ENCODE data around the gene FICD.

Gene FICD

GRCh38 chr12:108568338-108569154, 53.5 kb downstream of the FICD start:
- DNase-seq, result peak; percentile 77

Measured in stimulated activated CD4-positive, alpha-beta T cell treated with anti-CD3 and anti-CD28 coated beads, Interleukin-4, amount 100 ng/mL, for 24 hours (primary cell).